Measurements from ENCODE around the gene CD83.

DNA sequence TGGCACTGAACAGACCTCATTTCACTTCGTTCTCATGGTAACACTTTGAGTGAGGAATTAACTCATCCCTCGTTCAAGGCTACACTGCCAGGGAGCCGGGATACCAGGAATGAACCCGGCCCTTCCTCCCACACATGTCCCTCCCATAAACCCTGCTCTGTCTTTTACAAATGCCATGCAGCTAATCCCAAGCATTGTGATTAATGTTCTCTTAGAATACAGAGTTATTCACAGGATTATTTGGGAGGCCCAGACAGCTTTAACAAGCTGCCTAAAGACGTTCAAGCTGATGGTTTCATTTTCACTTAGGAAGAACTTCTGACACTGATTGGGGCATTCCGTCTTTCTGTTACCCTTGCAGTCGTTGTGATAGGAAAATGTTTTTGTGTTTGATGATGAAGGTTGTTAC is 42.5 kb upstream of the CD83 start:
- TF ChIP-seq TAF1 (IDR thresholded peaks at IDR 0.05; ENCODE audit: borderline replicate concordance, low read depth, low read length) (no peak), POLR2AphosphoS5 (IDR thresholded peaks at IDR 0.05; ENCODE audit: low read depth, low read length) (no peak)

Measured in GM12892 (cell line).